GM23338 (cell line): ENCODE data around the gene BPIFB6. TPM values are rescaled to one million over a fixed set of nuclear protein-coding genes. Genes with fewer than 3 reads are reported as not detected.

Experiments
- ATAC-seq: fragments of 200-7000 bp; cut with Tn5 transposase; 3 replicates; pipeline ENCODE4 v1.9.1; 2020
- DNase-seq: peaks from one replicate; pipeline ENCODE4 v3.0.0-alpha.2; 2015; ENCODE audit warnings: low spot score
- H2AFZ ChIP-seq: fragments of 200-600 bp; sonication (generic); 2 replicates; pipeline ENCODE4 v1.8.0; 2016; ENCODE audit warnings: antibody characterized with exemption, mild to moderate bottlenecking, moderate library complexity
- H3F3A ChIP-seq: fragments of 200-600 bp; sonication (generic); replicated peaks from 2 replicates; pipeline ENCODE4 v1.8.0; 2017; ENCODE audit warnings: antibody characterized with exemption, mixed run types, low read depth
- H3K27ac ChIP-seq: fragments of 200-600 bp; sonication (generic); 2 replicates; pipeline ENCODE4 v1.6.1; 2016; ENCODE audit warnings: low read depth
- H3K27me3 ChIP-seq: fragments of 200-600 bp; sonication (generic); 2 replicates; pipeline ENCODE4 v1.8.0; 2016; ENCODE audit warnings: mild to moderate bottlenecking, mixed run types, moderate library complexity; ENCODE audit not compliant: insufficient read depth
- H3K36me3 ChIP-seq: fragments of 200-600 bp; sonication (generic); 2 replicates; pipeline ENCODE4 v1.8.0; 2016; ENCODE audit warnings: mild to moderate bottlenecking; ENCODE audit not compliant: insufficient read depth
- H3K4me1 ChIP-seq: fragments of 200-600 bp; sonication (generic); 2 replicates; pipeline ENCODE4 v1.8.0; 2016; ENCODE audit warnings: mild to moderate bottlenecking, moderate library complexity; ENCODE audit not compliant: insufficient read depth
- H3K4me2 ChIP-seq: fragments of 200-600 bp; sonication (generic); 2 replicates; pipeline ENCODE4 v1.7.1; 2017; ENCODE audit warnings: mixed run types
- H3K4me3 ChIP-seq: fragments of 200-600 bp; sonication (generic); 2 replicates; pipeline ENCODE4 v1.6.1; 2016; ENCODE audit warnings: mixed run types
- H3K79me2 ChIP-seq: fragments of 200-600 bp; sonication (generic); replicated peaks from 2 replicates; pipeline ENCODE4 v1.8.0; 2017; ENCODE audit warnings: mild to moderate bottlenecking; ENCODE audit not compliant: insufficient read depth
- H3K9me2 ChIP-seq: fragments of 200-600 bp; sonication (generic); 2 replicates; pipeline ENCODE4 v1.8.0; 2017; ENCODE audit not compliant: insufficient read depth
- H4K20me1 ChIP-seq: fragments of 200-600 bp; sonication (generic); replicated peaks from 2 replicates; pipeline ENCODE4 v1.8.0; 2017; ENCODE audit warnings: mild to moderate bottlenecking; ENCODE audit not compliant: insufficient read depth
- H3K27ac Mint-ChIP-seq: 2 replicates; pipeline ENCODE4 v1.8.0; 2020; ENCODE audit warnings: inconsistent platforms, mild to moderate bottlenecking, moderate library complexity, mixed read lengths
- H3K27me3 Mint-ChIP-seq: 3 replicates; pipeline ENCODE4 v1.8.0; 2022; ENCODE audit warnings: low read depth, mild to moderate bottlenecking, moderate library complexity, mixed read lengths, inconsistent platforms; ENCODE audit not compliant: insufficient read depth, poor library complexity
- H3K36me3 Mint-ChIP-seq: 3 replicates; pipeline ENCODE4 v1.8.0; 2021; ENCODE audit warnings: low read depth, mild to moderate bottlenecking, inconsistent platforms, moderate library complexity, mixed read lengths
- H3K4me1 Mint-ChIP-seq: 3 replicates; pipeline ENCODE4 v1.8.0; 2020; ENCODE audit warnings: mild to moderate bottlenecking, inconsistent platforms, mixed read lengths
- H3K4me3 Mint-ChIP-seq: 3 replicates; pipeline ENCODE4 v1.8.0; 2021; ENCODE audit warnings: moderate library complexity, mild to moderate bottlenecking, inconsistent platforms, mixed read lengths
- H3K9me3 Mint-ChIP-seq: 3 replicates; pipeline ENCODE4 v1.8.0; 2020; ENCODE audit warnings: moderate library complexity, mild to moderate bottlenecking, inconsistent platforms, mixed read lengths
- CTCF ChIP-seq, 2 experiments: fragments of 200-600 bp in 1 of 2; sonication (generic) in 1 of 2; conservative IDR thresholded peaks; 2 replicates each; pipeline versions ENCODE4 v1.5.1 to v1.6.1; 2016 to 2017; ENCODE audit warnings: antibody characterized with exemption in 2 of 2, low read depth in 2 of 2, mild to moderate bottlenecking in 2 of 2, moderate library complexity in 1 of 2
- ZNF462 ChIP-seq: fragments of 250-450 bp; sonication (Bioruptor Pico); IDR thresholded peaks from 2 replicates; pipeline ENCODE4 v1.5.0; 2020; ENCODE audit warnings: mild to moderate bottlenecking, moderate library complexity
- polyA plus RNA-seq: library from polyadenylated mRNA; unstranded; fragments of >200 nt; fragmentation: Nextera tagmentation; extraction: Ambion mirVana; gene quantifications from 2 replicates; pipeline ENCODE4 v1.2.1, GENCODE V29; 2016
- total RNA-seq: library from RNA; depleted of rRNA; stranded (reverse); fragments of >200 nt; shearing (Covaris generic); gene quantifications from 2 replicates; pipeline ENCODE4 v1.2.3, GENCODE V29; 2014

BPIFB6 gene
- total and polyA plus RNA-seq, 2 experiments from 2014 or later: not detected

- Histone ChIP-seq H4K20me1 (no peaks in the 10 kb centered on the region), H3K4me3 (no peak overlapping the region), H3K27ac (no peak overlapping the region), H3F3A (no peaks in the 10 kb centered on the region), H3K36me3 (no peaks in the 10 kb centered on the region), H2AFZ (no peak overlapping the region), H3K79me2 (no peaks in the 10 kb centered on the region), H3K9me2 (no peaks in the 10 kb centered on the region), H3K4me2 (no peak overlapping the region), H3K27me3 (no peaks in the 10 kb centered on the region), H3K4me1 (no peaks in the 10 kb centered on the region)
- ATAC-seq (peak; percentile 64), DNase-seq (peak; percentile 81)
- Mint-ChIP-seq H3K9me3 (peaks cover 4% of the 10 kb centered on the region; the same call in 2 of the 3 replicates), H3K4me3 (no peak overlapping the region), H3K36me3 (peaks cover 3% of the 10 kb centered on the region; the same call in 1 of the 3 replicates), H3K27ac (no peak overlapping the region), H3K4me1 (peaks cover 2% of the 10 kb centered on the region; the same call in 1 of the 3 replicates), H3K27me3 (peaks cover 16% of the 10 kb centered on the region)
- TF ChIP-seq CTCF (conservative IDR thresholded peaks at IDR 0.05; ENCODE audit: low read depth in 2 of 2): peak; percentile 67 to 93
- TF ChIP-seq ZNF462 (CRISPR knock-in tag): no peak
These were observed 26.3 kb upstream of the BPIFB6 start for GRCh38 chr20:33005132-33005566.
